OCI-LY1 (cell line): ENCODE measurements around the gene CDK11A.
"Not testable (repeated sequence)": the region's sequence is repeated elsewhere in the genome, so short reads cannot be mapped to it uniquely, and the experiment has no call there.

Experiments
- H2AFZ ChIP-seq: fragments of 200-600 bp; sonication (generic), shearing (Covaris generic); 2 replicates; pipeline ENCODE4 v1.6.0; 2014; ENCODE audit warnings: antibody characterized with exemption, mild to moderate bottlenecking, low read length
- H3F3A ChIP-seq: fragments of 200-600 bp; sonication (generic), shearing (Covaris generic); 2 replicates; pipeline ENCODE4 v1.6.0; 2014; ENCODE audit warnings: mild to moderate bottlenecking, antibody characterized with exemption, low read length, moderate library complexity; ENCODE audit not compliant: insufficient read depth
- H3K27ac ChIP-seq: fragments of 200-600 bp; sonication (generic); 2 replicates; pipeline ENCODE4 v1.5.1; 2014; ENCODE audit warnings: low read length, mixed run types, mild to moderate bottlenecking, low read depth; ENCODE audit not compliant: poor library complexity, severe bottlenecking
- H3K27me3 ChIP-seq: fragments of 200-600 bp; sonication (generic); 2 replicates; pipeline ENCODE4 v1.6.0; 2014; ENCODE audit warnings: antibody characterized with exemption, mild to moderate bottlenecking, low read length, moderate library complexity; ENCODE audit not compliant: insufficient read depth
- H3K36me3 ChIP-seq: fragments of 200-600 bp; sonication (generic); 2 replicates; pipeline ENCODE4 v1.6.1; 2014; ENCODE audit warnings: mild to moderate bottlenecking, antibody characterized with exemption, low read length, moderate library complexity, mixed read lengths; ENCODE audit not compliant: insufficient read depth
- H3K4me1 ChIP-seq: fragments of 200-600 bp; sonication (generic); 2 replicates; pipeline ENCODE4 v1.5.1; 2014; ENCODE audit warnings: mild to moderate bottlenecking, low read length, moderate library complexity; ENCODE audit not compliant: insufficient read depth, severe bottlenecking
- H3K4me2 ChIP-seq: fragments of 200-600 bp; sonication (generic), shearing (Covaris generic); 2 replicates; pipeline ENCODE4 v1.6.1; 2014; ENCODE audit warnings: low read length
- H3K4me3 ChIP-seq: fragments of 200-600 bp; sonication (generic); 2 replicates; pipeline ENCODE4 v1.5.1; 2014; ENCODE audit warnings: low read length, low read depth, mild to moderate bottlenecking, mixed read lengths; ENCODE audit not compliant: poor library complexity, severe bottlenecking
- H3K79me2 ChIP-seq: fragments of 200-600 bp; shearing (Covaris generic); 2 replicates; pipeline ENCODE4 v1.6.1; 2016; ENCODE audit warnings: mixed run types, low read length, mixed read lengths; ENCODE audit not compliant: insufficient read depth
- H3K9ac ChIP-seq: fragments of 200-600 bp; sonication (generic), shearing (Covaris generic); 2 replicates; pipeline ENCODE4 v1.6.1; 2014; ENCODE audit warnings: mild to moderate bottlenecking, low read length, mixed read lengths
- H3K9me2 ChIP-seq: fragments of 200-600 bp; sonication (generic), shearing (Covaris generic); 2 replicates; pipeline ENCODE4 v1.6.1; 2014; ENCODE audit warnings: low read depth, mild to moderate bottlenecking, low read length, mixed read lengths
- H3K9me3 ChIP-seq: fragments of 200-600 bp; shearing (Covaris generic); 2 replicates; pipeline ENCODE4 v1.6.1; 2014; ENCODE audit warnings: low read length, mixed read lengths
- H4K20me1 ChIP-seq: fragments of 200-600 bp; sonication (generic), shearing (Covaris generic); 2 replicates; pipeline ENCODE4 v1.6.0; 2016; ENCODE audit warnings: mild to moderate bottlenecking, low read length; ENCODE audit not compliant: insufficient read depth
- EZH2 ChIP-seq: fragments of 200-600 bp; sonication (generic), shearing (Covaris generic); IDR thresholded peaks from 2 replicates; pipeline ENCODE4 v1.8.0; 2017; ENCODE audit warnings: borderline replicate concordance, mixed run types, mild to moderate bottlenecking, antibody characterized with exemption, low read length, moderate library complexity, mixed read lengths
- TF ChIP-seq, protein P1 (sequence below): fragments of 200-600 bp; sonication (generic), shearing (Covaris generic); IDR thresholded peaks from 2 replicates; pipeline ENCODE4 v1.5.1; 2017; ENCODE audit warnings: mild to moderate bottlenecking, antibody characterized with exemption, low read length, moderate library complexity, mixed read lengths

The CDK11A gene

DNA sequence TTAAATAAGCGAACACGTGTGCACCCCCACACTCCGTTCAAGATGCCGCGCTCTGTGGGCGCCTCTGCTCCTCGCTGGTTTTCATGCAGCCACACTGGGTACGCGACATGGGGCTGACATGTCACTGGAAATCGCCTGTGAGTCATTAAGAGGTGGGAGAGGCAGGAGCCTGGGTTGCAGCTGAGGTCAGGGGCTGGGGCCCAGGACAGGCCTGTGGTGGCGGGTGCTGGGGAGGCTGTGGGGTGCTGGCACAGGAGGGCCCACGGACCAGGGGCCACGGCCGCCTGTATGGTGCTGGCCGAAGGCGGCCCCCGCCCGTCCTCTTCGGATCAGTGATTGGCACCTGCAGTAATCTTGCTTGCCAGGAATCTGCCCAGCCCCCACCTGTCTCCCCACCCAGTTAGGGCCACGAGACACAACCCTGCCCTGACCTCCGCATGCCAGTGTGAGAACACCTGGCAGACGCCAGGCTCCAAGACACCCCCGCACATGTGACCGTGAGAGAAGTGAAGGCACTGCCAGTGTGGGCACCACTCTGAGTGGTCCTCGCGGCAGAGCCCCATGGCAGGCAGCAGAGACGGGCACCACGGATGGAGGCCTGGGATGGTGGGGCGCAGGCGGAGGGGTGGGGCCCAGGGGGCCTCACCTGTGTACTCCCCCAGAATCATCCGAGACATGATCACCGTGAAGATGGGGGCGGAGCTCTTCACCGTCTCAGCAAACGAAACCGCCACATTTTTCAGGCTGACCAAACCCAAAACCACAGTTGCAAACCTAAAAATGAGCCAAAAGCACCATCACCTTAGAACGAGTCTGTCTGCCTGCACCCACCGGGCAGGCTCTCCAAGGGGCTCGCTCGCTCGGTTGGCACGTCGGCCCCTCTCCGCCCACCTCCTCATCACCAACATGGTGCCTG is 13.8 kb upstream of the CDK11A start:
- not testable (repeated sequence) for H3K36me3 ChIP-seq, H3K9me2 ChIP-seq, H3K4me3 ChIP-seq, H3K27me3 ChIP-seq, H3K9ac ChIP-seq, H3K9me3 ChIP-seq, H3F3A ChIP-seq, H2AFZ ChIP-seq, H3K79me2 ChIP-seq, H4K20me1 ChIP-seq
- H3K4me2 ChIP-seq: peak overlapping the region; percentile 27; the same call in 1 of the 2 replicates
- H3K27ac ChIP-seq: peak overlapping the region; percentile 77
- H3K4me1 ChIP-seq: peaks cover 24% of the 10 kb centered on the region

DNA sequence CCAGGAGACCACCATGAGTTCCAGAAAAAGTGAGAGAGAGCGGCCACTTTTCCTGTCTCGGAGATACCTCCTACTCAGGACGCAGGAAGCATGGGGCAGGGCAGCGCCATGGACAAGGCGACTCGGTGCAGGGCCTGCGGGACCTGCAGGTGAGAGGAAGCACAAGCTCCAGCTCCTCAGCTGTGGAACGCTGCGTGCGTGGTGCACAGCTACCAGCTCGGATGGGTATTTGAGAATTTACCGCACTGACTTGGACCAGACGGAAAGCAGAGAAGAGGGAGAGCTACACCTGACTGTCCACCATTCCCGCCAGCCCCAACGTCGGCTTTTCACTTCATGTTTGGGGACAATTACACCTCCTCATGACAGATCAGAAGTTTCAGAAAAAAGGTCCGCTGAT is 8.2 kb upstream of the CDK11A start:
- TF ChIP-seq, protein P1, sequence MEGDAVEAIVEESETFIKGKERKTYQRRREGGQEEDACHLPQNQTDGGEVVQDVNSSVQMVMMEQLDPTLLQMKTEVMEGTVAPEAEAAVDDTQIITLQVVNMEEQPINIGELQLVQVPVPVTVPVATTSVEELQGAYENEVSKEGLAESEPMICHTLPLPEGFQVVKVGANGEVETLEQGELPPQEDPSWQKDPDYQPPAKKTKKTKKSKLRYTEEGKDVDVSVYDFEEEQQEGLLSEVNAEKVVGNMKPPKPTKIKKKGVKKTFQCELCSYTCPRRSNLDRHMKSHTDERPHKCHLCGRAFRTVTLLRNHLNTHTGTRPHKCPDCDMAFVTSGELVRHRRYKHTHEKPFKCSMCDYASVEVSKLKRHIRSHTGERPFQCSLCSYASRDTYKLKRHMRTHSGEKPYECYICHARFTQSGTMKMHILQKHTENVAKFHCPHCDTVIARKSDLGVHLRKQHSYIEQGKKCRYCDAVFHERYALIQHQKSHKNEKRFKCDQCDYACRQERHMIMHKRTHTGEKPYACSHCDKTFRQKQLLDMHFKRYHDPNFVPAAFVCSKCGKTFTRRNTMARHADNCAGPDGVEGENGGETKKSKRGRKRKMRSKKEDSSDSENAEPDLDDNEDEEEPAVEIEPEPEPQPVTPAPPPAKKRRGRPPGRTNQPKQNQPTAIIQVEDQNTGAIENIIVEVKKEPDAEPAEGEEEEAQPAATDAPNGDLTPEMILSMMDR: no peak
- H3F3A ChIP-seq: no peaks in the 10 kb centered on the region
- H3K4me3 ChIP-seq: no peak overlapping the region
- H3K79me2 ChIP-seq: no peaks in the 10 kb centered on the region
- no peak overlapping the region for H3K27ac ChIP-seq
- no peak overlapping the region for H3K9ac ChIP-seq
- no peak overlapping the region for H2AFZ ChIP-seq
- no peaks in the 10 kb centered on the region for H3K9me2 ChIP-seq
- no peaks in the 10 kb centered on the region for H3K27me3 ChIP-seq
- peaks cover 9% of the 10 kb centered on the region for H3K4me1 ChIP-seq
- H3K4me2 ChIP-seq: no peak overlapping the region
- no peaks in the 10 kb centered on the region for H4K20me1 ChIP-seq
- no peaks in the 10 kb centered on the region for H3K9me3 ChIP-seq
- peaks cover 20% of the 10 kb centered on the region for H3K36me3 ChIP-seq

GRCh38 chr1:1730870-1731269 is 6.7 kb upstream of the CDK11A start:
- TF ChIP-seq EZH2: no peak
- TF ChIP-seq, protein P1: no peak
- Histone ChIP-seq H3K9me2 (no peaks in the 10 kb centered on the region), H3K4me2 (no peak overlapping the region), H3K27me3 (no peaks in the 10 kb centered on the region), H3K36me3 (peaks cover 20% of the 10 kb centered on the region), H3K9ac (no peak overlapping the region), H3K9me3 (no peaks in the 10 kb centered on the region), H2AFZ (no peak overlapping the region), H3K27ac (no peak overlapping the region), H3K4me1 (peaks cover 8% of the 10 kb centered on the region), H3K4me3 (no peak overlapping the region), H4K20me1 (no peaks in the 10 kb centered on the region), H3F3A (no peaks in the 10 kb centered on the region), H3K79me2 (no peaks in the 10 kb centered on the region)

- not testable (repeated sequence) for H3F3A ChIP-seq
Observed at GRCh38 chr1:1730230-1730629, 6.1 kb upstream of the CDK11A start.

DNA sequence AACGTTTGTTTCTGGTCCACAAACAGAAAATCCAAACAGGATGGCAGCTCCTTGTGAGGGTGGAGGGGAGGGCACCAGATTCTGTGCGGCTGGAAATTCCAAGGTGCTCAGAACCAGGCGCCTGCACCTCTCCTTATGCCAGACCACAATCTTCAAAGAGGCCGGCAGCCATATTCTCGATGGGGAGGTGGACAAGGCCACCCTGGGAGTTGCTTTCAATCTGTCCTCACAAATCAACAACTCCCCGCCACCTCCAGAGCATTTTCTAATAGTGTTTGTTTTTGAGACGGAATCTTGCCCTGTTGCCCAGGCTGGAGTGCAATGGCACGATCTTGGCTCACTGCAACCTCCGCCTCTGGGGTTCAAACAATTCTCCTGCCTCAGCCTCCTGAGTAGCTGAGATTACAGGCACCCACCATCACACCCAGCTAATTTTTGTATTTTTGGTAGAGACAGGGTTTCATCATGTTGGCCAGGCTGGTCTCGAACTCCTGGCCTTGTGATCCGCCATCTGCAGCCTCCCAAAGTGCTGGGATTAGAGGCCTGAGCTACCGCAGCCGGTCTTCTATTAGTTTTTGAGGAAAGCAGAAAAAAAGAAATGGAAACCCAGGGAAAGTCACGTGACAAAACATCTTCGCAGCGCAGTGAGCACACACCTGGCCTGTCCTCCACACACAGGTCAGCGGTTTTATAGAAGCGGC is 5.1 kb upstream of the CDK11A start:
- H3K9ac ChIP-seq, H2AFZ ChIP-seq, H3F3A ChIP-seq, H4K20me1 ChIP-seq, H3K27ac ChIP-seq, H3K9me2 ChIP-seq, H3K4me2 ChIP-seq, H3K79me2 ChIP-seq, H3K4me1 ChIP-seq, H3K27me3 ChIP-seq, H3K9me3 ChIP-seq, H3K4me3 ChIP-seq: not testable (repeated sequence)
- H3K36me3 ChIP-seq: peaks cover 20% of the 10 kb centered on the region

More at GRCh38 chr1:1730230-1730629, 6.1 kb upstream of the CDK11A start:
- not testable (repeated sequence) for H3K27me3 ChIP-seq, H3K4me2 ChIP-seq, H3K9me2 ChIP-seq, H3K4me3 ChIP-seq, H3K4me1 ChIP-seq, H4K20me1 ChIP-seq, H2AFZ ChIP-seq, H3K9ac ChIP-seq, H3K79me2 ChIP-seq, H3K27ac ChIP-seq, H3K9me3 ChIP-seq
- peaks cover 20% of the 10 kb centered on the region for H3K36me3 ChIP-seq
